ENCODE measurements around the gene GLRX. TPM values are rescaled to one million over a fixed set of nuclear protein-coding genes. Genes with fewer than 3 reads are reported as not detected.
A peak's percentile ranks its signal among the peaks of the same experiment; 100 is the strongest.

The GLRX gene
- total and polyA plus RNA-seq, 2 experiments from 2014 or later = 15.7 to 51.1 TPM

DNA sequence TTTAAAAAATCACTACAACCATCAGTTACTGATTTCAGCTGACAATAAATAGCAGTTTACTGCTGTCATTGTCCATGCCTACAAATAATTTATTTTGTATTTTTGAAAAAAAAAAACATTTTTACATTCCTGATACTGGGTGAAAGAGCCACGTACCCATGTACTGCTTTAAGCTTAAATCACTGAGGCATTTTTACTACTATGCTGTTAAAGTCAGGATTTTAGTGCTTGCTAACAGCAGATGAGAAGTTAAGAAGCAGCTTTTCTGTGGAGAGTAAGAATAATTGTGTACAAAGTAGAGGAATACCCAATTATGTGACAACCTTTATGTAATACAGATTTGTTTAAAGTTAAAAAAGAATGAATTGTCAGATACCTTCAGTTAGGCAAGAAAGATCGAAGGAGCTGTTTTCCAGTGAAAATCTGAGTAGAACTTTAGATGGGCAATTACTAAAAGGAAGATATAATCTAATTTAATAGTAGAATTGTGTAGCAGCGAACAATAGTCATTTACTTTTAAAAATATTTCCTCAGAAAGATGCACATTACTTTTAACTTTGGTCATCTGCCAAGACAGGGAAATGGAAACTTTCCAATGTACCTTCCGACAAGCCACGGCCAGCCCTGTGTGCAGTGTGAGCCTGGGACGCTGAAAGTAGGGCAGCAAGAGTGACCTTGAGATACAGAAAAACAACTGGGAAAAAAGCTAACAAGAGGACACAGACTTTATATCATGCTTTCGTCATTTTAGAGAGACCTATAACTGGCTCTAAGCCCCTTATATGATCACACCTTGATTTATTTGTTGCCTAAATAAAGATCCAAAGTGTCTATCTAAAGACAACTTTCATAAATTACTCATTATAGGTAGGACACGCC is 51.5 kb downstream of the GLRX start:
- TF ChIP-seq, protein P1, sequence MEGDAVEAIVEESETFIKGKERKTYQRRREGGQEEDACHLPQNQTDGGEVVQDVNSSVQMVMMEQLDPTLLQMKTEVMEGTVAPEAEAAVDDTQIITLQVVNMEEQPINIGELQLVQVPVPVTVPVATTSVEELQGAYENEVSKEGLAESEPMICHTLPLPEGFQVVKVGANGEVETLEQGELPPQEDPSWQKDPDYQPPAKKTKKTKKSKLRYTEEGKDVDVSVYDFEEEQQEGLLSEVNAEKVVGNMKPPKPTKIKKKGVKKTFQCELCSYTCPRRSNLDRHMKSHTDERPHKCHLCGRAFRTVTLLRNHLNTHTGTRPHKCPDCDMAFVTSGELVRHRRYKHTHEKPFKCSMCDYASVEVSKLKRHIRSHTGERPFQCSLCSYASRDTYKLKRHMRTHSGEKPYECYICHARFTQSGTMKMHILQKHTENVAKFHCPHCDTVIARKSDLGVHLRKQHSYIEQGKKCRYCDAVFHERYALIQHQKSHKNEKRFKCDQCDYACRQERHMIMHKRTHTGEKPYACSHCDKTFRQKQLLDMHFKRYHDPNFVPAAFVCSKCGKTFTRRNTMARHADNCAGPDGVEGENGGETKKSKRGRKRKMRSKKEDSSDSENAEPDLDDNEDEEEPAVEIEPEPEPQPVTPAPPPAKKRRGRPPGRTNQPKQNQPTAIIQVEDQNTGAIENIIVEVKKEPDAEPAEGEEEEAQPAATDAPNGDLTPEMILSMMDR (IDR thresholded peaks at IDR 0.05; ENCODE audit: low read depth, low read length) = no peak
- Histone ChIP-seq H3K4me1 (ENCODE audit: low read depth) (peaks cover 21% of the 10 kb centered on the region), H3K27ac (peak overlapping the region; percentile 73), H3K4me3 (no peak overlapping the region), H3K27me3 (no peaks in the 10 kb centered on the region), H3K36me3 (peaks cover 46% of the 10 kb centered on the region), H3K9me3 (ENCODE audit: low read depth) (no peaks in the 10 kb centered on the region)
- DNase-seq (ENCODE audit: low read depth in 1 of 2, low spot score in 1 of 2) = peak; percentile 43 to 71

DNA sequence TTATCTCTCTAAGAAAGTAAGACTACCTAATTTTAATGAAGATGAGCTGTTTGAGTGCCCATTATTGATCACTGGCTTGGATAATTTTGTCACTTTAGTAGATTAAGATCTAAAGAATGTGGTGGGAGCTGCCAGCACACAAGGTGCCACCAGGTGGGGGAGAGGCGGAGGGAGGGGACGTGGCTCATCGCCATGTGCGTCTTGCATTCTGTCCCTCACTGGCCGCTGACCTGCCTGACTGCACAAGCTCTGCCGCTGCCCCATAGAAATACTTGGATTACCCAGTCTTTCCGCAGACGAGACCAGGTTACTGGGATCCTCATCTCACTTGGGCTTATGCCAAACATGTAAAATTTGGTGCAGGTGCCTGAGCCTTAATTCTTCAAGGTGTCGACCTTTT is 53.8 kb downstream of the GLRX start:
- peaks cover 64% of the 10 kb centered on the region for H3K36me3 ChIP-seq
- H3K27ac ChIP-seq = peak overlapping the region; percentile 60
- peaks cover 20% of the 10 kb centered on the region for H3K4me1 ChIP-seq (ENCODE audit: low read depth)
- TF ChIP-seq, protein P1 (IDR thresholded peaks at IDR 0.05; ENCODE audit: low read depth, low read length) = no peak
- no peaks in the 10 kb centered on the region for H3K9me3 ChIP-seq (ENCODE audit: low read depth)
- DNase-seq (ENCODE audit: low read depth in 1 of 2, low spot score in 1 of 2) = no peak
- no peaks in the 10 kb centered on the region for H3K27me3 ChIP-seq
- H3K4me3 ChIP-seq = no peak overlapping the region

DNA sequence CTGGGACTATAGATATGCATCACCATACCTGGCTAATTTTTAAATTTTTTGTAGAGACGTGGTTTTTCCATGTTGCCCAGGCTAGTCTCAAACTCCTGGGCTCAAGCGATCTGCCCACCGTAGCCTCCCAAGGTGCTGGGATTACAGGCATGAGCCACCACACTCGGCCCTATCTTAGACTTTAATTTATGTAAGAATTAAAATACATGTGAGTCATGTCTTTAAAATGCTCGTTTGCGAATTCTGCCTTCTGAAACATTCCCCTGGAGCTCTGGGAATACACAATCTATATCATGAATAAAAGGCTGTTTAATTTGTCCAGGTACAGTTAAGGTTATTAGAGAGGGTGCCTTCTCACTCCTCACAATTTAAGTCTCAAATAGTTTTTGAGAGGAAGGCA is 58.6 kb downstream of the GLRX start:
- TF ChIP-seq, protein P1 (IDR thresholded peaks at IDR 0.05; ENCODE audit: low read depth, low read length) = no peak
- no peak for DNase-seq (ENCODE audit: low read depth in 1 of 2, low spot score in 1 of 2)
- H3K27ac ChIP-seq = no peak overlapping the region
- H3K36me3 ChIP-seq = peaks cover 50% of the 10 kb centered on the region
- H3K4me3 ChIP-seq = no peak overlapping the region
- H3K27me3 ChIP-seq = no peaks in the 10 kb centered on the region
- H3K9me3 ChIP-seq (ENCODE audit: low read depth) = no peaks in the 10 kb centered on the region
- peaks cover 4% of the 10 kb centered on the region for H3K4me1 ChIP-seq (ENCODE audit: low read depth)

Other genes starting within 250 kb of the GLRX start
- 0.07 and 0.57 TPM in 2 replicates for gene GPR150, start 202.6 kb downstream of the GLRX start, total RNA-seq
- gene GPR150, start 202.6 kb downstream of the GLRX start, polyA plus RNA-seq = 0.35 and 0.39 TPM in 2 replicates
- gene RFESD, start 175.9 kb downstream of the GLRX start, total RNA-seq = 0.11 and 1.3 TPM in 2 replicates
- gene RFESD, start 175.9 kb downstream of the GLRX start, polyA plus RNA-seq = 3.9 and 5.8 TPM in 2 replicates
- gene SPATA9, start 139.7 kb downstream of the GLRX start, total RNA-seq = 0.45 and 1.0 TPM in 2 replicates
- gene SPATA9, start 139.7 kb downstream of the GLRX start, polyA plus RNA-seq = 1.3 and 1.8 TPM in 2 replicates
- gene RHOBTB3, start 91.4 kb downstream of the GLRX start, total RNA-seq = 343 and 477 TPM in 2 replicates
- 455 and 589 TPM in 2 replicates for gene RHOBTB3, start 91.4 kb downstream of the GLRX start, polyA plus RNA-seq
- gene ELL2, start 139.1 kb upstream of the GLRX start, total RNA-seq = 22.1 and 41.8 TPM in 2 replicates
- gene ELL2, start 139.1 kb upstream of the GLRX start, polyA plus RNA-seq = 18.7 and 36.7 TPM in 2 replicates

Measured in cardiac muscle cell (in vitro differentiated cells and primary cell).